PC-3 (cell line): ENCODE results near the gene KLF4.

Experiments
- EZH2 ChIP-seq: fragments of 300-600 bp; sonication (generic); IDR thresholded peaks from one replicate; pipeline ENCODE4 v1.6.1; 2017; ENCODE audit warnings: antibody characterized with exemption, mild to moderate bottlenecking, low read length; ENCODE audit not compliant: unreplicated experiment
- EZH2phosphoT487 ChIP-seq: fragments of 300-600 bp; sonication (generic); IDR thresholded peaks from 2 replicates; pipeline ENCODE4 v1.6.1; 2018; ENCODE audit warnings: mild to moderate bottlenecking, antibody characterized with exemption, low read length, borderline replicate concordance
- TF ChIP-seq, protein P1 (sequence below): fragments of 300-600 bp; sonication (generic); conservative IDR thresholded peaks from 2 replicates; pipeline ENCODE4 v1.5.1; 2017; ENCODE audit warnings: antibody characterized with exemption, low read depth, mild to moderate bottlenecking, low read length

- TF ChIP-seq EZH2 (no peak), EZH2phosphoT487 (no peak)
- TF ChIP-seq, protein P1, sequence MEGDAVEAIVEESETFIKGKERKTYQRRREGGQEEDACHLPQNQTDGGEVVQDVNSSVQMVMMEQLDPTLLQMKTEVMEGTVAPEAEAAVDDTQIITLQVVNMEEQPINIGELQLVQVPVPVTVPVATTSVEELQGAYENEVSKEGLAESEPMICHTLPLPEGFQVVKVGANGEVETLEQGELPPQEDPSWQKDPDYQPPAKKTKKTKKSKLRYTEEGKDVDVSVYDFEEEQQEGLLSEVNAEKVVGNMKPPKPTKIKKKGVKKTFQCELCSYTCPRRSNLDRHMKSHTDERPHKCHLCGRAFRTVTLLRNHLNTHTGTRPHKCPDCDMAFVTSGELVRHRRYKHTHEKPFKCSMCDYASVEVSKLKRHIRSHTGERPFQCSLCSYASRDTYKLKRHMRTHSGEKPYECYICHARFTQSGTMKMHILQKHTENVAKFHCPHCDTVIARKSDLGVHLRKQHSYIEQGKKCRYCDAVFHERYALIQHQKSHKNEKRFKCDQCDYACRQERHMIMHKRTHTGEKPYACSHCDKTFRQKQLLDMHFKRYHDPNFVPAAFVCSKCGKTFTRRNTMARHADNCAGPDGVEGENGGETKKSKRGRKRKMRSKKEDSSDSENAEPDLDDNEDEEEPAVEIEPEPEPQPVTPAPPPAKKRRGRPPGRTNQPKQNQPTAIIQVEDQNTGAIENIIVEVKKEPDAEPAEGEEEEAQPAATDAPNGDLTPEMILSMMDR: no peak
Observed at GRCh38 chr9:107520186-107520585, 30.6 kb upstream of the KLF4 start.
